ENCODE data around the gene SULF2.

DNA sequence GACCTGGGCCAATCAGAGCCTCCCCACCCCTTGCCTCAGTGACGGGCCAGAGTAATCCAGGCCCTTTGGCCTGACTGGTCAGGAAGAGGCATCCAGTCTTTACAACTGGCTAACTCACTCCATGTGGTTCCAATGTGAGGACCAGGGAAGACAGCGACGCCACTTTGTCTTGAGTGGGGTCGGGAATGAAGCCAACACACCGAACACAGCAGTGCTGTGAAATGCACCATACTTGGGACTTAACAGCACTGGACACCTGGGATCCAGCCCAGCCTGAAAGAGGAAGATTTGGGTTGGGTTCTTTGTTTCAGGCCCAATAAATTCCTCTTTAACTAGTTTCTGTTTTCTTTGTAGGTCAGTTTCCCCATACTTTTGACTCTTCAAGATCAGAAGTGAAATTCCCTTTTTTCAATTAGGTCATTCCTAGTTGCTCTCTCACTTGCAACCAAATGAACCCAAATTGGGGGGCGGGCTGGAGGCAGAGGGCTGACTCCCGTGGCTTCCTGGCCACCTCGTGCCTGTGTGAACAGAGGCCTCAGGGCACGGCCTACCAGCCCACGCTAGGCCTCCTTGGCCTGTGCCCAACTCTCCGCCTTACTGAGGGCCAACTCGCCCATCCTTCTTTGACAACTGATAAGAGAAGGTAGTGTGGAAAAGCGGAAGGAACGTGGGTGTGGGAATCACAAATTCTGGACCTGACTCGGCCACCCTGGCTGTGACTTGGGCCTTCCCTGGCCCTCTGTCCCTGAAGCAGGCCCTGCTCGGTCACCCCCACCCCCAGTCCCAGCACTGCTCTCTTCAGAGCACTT lies 17.1 kb downstream of the SULF2 start:
- TF ChIP-seq, protein P1, sequence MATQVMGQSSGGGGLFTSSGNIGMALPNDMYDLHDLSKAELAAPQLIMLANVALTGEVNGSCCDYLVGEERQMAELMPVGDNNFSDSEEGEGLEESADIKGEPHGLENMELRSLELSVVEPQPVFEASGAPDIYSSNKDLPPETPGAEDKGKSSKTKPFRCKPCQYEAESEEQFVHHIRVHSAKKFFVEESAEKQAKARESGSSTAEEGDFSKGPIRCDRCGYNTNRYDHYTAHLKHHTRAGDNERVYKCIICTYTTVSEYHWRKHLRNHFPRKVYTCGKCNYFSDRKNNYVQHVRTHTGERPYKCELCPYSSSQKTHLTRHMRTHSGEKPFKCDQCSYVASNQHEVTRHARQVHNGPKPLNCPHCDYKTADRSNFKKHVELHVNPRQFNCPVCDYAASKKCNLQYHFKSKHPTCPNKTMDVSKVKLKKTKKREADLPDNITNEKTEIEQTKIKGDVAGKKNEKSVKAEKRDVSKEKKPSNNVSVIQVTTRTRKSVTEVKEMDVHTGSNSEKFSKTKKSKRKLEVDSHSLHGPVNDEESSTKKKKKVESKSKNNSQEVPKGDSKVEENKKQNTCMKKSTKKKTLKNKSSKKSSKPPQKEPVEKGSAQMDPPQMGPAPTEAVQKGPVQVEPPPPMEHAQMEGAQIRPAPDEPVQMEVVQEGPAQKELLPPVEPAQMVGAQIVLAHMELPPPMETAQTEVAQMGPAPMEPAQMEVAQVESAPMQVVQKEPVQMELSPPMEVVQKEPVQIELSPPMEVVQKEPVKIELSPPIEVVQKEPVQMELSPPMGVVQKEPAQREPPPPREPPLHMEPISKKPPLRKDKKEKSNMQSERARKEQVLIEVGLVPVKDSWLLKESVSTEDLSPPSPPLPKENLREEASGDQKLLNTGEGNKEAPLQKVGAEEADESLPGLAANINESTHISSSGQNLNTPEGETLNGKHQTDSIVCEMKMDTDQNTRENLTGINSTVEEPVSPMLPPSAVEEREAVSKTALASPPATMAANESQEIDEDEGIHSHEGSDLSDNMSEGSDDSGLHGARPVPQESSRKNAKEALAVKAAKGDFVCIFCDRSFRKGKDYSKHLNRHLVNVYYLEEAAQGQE (IDR thresholded peaks at IDR 0.05; ENCODE audit: low read depth), result no peak
- no peak for TF ChIP-seq POLR2A (IDR thresholded peaks at IDR 0.05; ENCODE audit: borderline replicate concordance, extremely low read depth, insufficient read depth, insufficient read length)
- TF ChIP-seq, protein P2, sequence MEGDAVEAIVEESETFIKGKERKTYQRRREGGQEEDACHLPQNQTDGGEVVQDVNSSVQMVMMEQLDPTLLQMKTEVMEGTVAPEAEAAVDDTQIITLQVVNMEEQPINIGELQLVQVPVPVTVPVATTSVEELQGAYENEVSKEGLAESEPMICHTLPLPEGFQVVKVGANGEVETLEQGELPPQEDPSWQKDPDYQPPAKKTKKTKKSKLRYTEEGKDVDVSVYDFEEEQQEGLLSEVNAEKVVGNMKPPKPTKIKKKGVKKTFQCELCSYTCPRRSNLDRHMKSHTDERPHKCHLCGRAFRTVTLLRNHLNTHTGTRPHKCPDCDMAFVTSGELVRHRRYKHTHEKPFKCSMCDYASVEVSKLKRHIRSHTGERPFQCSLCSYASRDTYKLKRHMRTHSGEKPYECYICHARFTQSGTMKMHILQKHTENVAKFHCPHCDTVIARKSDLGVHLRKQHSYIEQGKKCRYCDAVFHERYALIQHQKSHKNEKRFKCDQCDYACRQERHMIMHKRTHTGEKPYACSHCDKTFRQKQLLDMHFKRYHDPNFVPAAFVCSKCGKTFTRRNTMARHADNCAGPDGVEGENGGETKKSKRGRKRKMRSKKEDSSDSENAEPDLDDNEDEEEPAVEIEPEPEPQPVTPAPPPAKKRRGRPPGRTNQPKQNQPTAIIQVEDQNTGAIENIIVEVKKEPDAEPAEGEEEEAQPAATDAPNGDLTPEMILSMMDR (IDR thresholded peaks at IDR 0.05 in 2 of 3, conservative IDR thresholded peaks at IDR 0.05 in 1 of 3; ENCODE audit: borderline replicate concordance in 1 of 3, insufficient read depth in 1 of 3, low read depth in 2 of 3, low read length in 2 of 3), result no peak
- TF ChIP-seq, protein P3, sequence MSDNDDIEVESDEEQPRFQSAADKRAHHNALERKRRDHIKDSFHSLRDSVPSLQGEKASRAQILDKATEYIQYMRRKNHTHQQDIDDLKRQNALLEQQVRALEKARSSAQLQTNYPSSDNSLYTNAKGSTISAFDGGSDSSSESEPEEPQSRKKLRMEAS (IDR thresholded peaks at IDR 0.05), result no peak
- no peak for TF ChIP-seq SP1 (IDR thresholded peaks at IDR 0.05; ENCODE audit: low read depth)
- TF ChIP-seq YY1 (IDR thresholded peaks at IDR 0.05; ENCODE audit: extremely low read depth, insufficient replicate concordance, low read depth, low read length), result no peak
- TF ChIP-seq EZH2 (IDR thresholded peaks at IDR 0.05), result no peak
- TF ChIP-seq ELF1 (IDR thresholded peaks at IDR 0.05; ENCODE audit: borderline replicate concordance, low read depth), result no peak
- no peak for TF ChIP-seq POLR2AphosphoS5 (IDR thresholded peaks at IDR 0.05; ENCODE audit: low read depth, low read length)
- no peak for TF ChIP-seq ZFX (IDR thresholded peaks at IDR 0.05)
- TF ChIP-seq SIN3A (IDR thresholded peaks at IDR 0.05; ENCODE audit: low read depth), result no peak
- no peak for TF ChIP-seq JUND (IDR thresholded peaks at IDR 0.05)
